K562 (cell line): ENCODE data around the gene BEST2. TPM values are rescaled to one million over a fixed set of nuclear protein-coding genes. Genes with fewer than 3 reads are reported as not detected.

Source experiments
- ATAC-seq: fragments of 200-7000 bp; cut with Tn5 transposase; 3 replicates; pipeline ENCODE4 v1.9.1; 2020; ENCODE audit warnings: moderate library complexity
- BruUV-seq: library from RNA; stranded (reverse); fragments of 400-500 nt; replicated peaks from 2 replicates; lab custom pipeline; 2021; lab: Mats Ljungman, UMichigan
- CTCF ChIA-PET: fragments of 300-600 bp; formaldehyde crosslinking; extraction: SDS; loops from one replicate; lab custom pipeline; 2021; ENCODE audit warnings: low intra/inter-chr PET ratio; lab: Yijun Ruan, JAX
- POLR2A ChIA-PET: fragments of 300-600, 350-650 bp; sonication (Branson Sonifier 250); formaldehyde crosslinking; extraction: SDS; loops from one replicate; lab custom pipeline; 2021; ENCODE audit warnings: antibody characterized with exemption, inconsistent platforms; lab: Yijun Ruan, JAX
- DNase-seq, 4 experiments: peaks; one replicate each; pipeline versions ENCODE4 v3.0.0 to v3.0.0-alpha.2; 2011 to 2018; ENCODE audit warnings: low spot score in 3 of 4, mixed read lengths in 3 of 4; ENCODE audit errors: extremely low read depth in 1 of 4
- FAIRE-seq: peaks from 2 replicates; lab custom pipeline; 2011; peaks lifted over from hg19 to GRCh38; lab: Jason Lieb, UNC
- H2AFZ ChIP-seq: 2 replicates; pipeline ENCODE4 v1.6.0; 2011; ENCODE audit warnings: low read depth, low read length, control low read depth, inconsistent platforms
- H3K27ac ChIP-seq: fragments of 200-600 bp; 3 replicates; pipeline ENCODE4 v1.8.0; 2011; ENCODE audit warnings: low read depth, mild to moderate bottlenecking, control low read depth, inconsistent platforms, low read length, moderate library complexity, mixed read lengths; ENCODE audit errors: extremely low read depth
- H3K27me3 ChIP-seq, 2 experiments: fragments of 300-600 bp in 1 of 2; 2 replicates in 1 of 2; 3 replicates in 1 of 2; pipeline versions ENCODE4 v1.6.0 to v1.8.0; 2011; ENCODE audit warnings: inconsistent platforms in 2 of 2, low read length in 2 of 2, mild to moderate bottlenecking in 1 of 2, mixed read lengths in 1 of 2, moderate library complexity in 1 of 2; ENCODE audit not compliant: control insufficient read depth in 2 of 2, insufficient read depth in 2 of 2
- H3K36me3 ChIP-seq: fragments of 300-600 bp; 3 replicates; pipeline ENCODE4 v1.8.0; 2011; ENCODE audit warnings: mild to moderate bottlenecking, low read length, inconsistent platforms; ENCODE audit not compliant: control insufficient read depth, insufficient read depth
- H3K4me1 ChIP-seq, 2 experiments: fragments of 200-600 bp in 1 of 2; replicated peaks in 1 of 2; 2 replicates in 1 of 2; 3 replicates in 1 of 2; pipeline versions ENCODE4 v1.5.1 to v1.8.0; 2011; ENCODE audit warnings: inconsistent platforms in 2 of 2, low read length in 2 of 2, mild to moderate bottlenecking in 1 of 2, mixed read lengths in 1 of 2, moderate library complexity in 1 of 2; ENCODE audit not compliant: control insufficient read depth in 2 of 2, insufficient read depth in 2 of 2
- H3K4me2 ChIP-seq: 2 replicates; pipeline ENCODE4 v1.6.1; 2011; ENCODE audit warnings: low read length, control low read depth, inconsistent platforms, mixed read lengths; ENCODE audit not compliant: insufficient read depth
- H3K4me3 ChIP-seq: fragments of 200-600 bp; sonication (generic), shearing (Covaris generic); 2 replicates; pipeline ENCODE4 v1.5.1; 2016; ENCODE audit warnings: control low read depth, inconsistent platforms
- H3K79me2 ChIP-seq: fragments of 200-600 bp; 3 replicates; pipeline ENCODE4 v1.8.0; 2011; ENCODE audit warnings: low read length, inconsistent platforms; ENCODE audit not compliant: control insufficient read depth, insufficient read depth
- H3K9ac ChIP-seq, 2 experiments: 2 replicates each; pipeline versions ENCODE4 v1.6.0 to v1.6.1; 2011; ENCODE audit warnings: low read depth in 2 of 2, low read length in 2 of 2, control low read depth in 1 of 2, inconsistent platforms in 1 of 2, mild to moderate bottlenecking in 1 of 2, mixed read lengths in 1 of 2; ENCODE audit not compliant: insufficient read depth in 1 of 2
- H3K9me1 ChIP-seq: one replicate; pipeline ENCODE4 v1.6.0; 2011; ENCODE audit warnings: inconsistent platforms, mild to moderate bottlenecking, low read length, moderate library complexity; ENCODE audit not compliant: control insufficient read depth, insufficient read depth
- H3K9me3 ChIP-seq: replicated peaks from 2 replicates; pipeline ENCODE4 v1.5.1; 2011; ENCODE audit warnings: low read depth, low read length, inconsistent platforms; ENCODE audit not compliant: control insufficient read depth, insufficient read depth
- H4K20me1 ChIP-seq: replicated peaks from 2 replicates; pipeline ENCODE4 v1.6.1; 2011; ENCODE audit warnings: low read length, inconsistent platforms, mixed read lengths; ENCODE audit not compliant: control insufficient read depth, insufficient read depth
- ADNP ChIP-seq: fragments of 200-800 bp; sonication (Bioruptor generic); IDR thresholded peaks from 2 replicates; pipeline ENCODE4 v1.6.1; 2016; ENCODE audit warnings: missing genetic modification characterization, missing compliant biosample characterization
- COPS2 ChIP-seq: fragments of 450-650 bp; conservative IDR thresholded peaks from 2 replicates; pipeline ENCODE4 v1.6.1; 2016; ENCODE audit warnings: mild to moderate bottlenecking, moderate library complexity
- FOXA3 ChIP-seq, 2 experiments: fragments of 450-650 bp in 1 of 2; sonication (generic) in 1 of 2; formaldehyde crosslinking; IDR thresholded peaks in 1 of 2; conservative IDR thresholded peaks in 1 of 2; 2 replicates each; pipeline versions ENCODE4 v1.4.0 to v1.8.0; 2020 to 2022; ENCODE audit warnings: mild to moderate bottlenecking in 2 of 2, missing genetic modification reagents in 1 of 2
- HDAC1 ChIP-seq, 2 experiments: fragments of 450-650 bp; IDR thresholded peaks; 2 replicates each; pipeline ENCODE4 v1.6.1; 2016 to 2017; ENCODE audit warnings: inconsistent platforms in 1 of 2, mild to moderate bottlenecking in 1 of 2, moderate library complexity in 1 of 2
- MBD1 ChIP-seq: fragments of 250-450 bp; sonication (Bioruptor Pico); IDR thresholded peaks from 2 replicates; pipeline ENCODE4 v1.8.0; 2022; ENCODE audit warnings: inconsistent platforms
- MTF1 ChIP-seq: fragments of 250-450 bp; sonication (Bioruptor Pico); IDR thresholded peaks from 2 replicates; pipeline ENCODE4 v1.9.0; 2021; ENCODE audit warnings: moderate library complexity, mild to moderate bottlenecking, inconsistent platforms, borderline replicate concordance
- NKRF ChIP-seq: fragments of 450-650 bp; IDR thresholded peaks from 2 replicates; pipeline ENCODE4 v1.6.1; 2016; ENCODE audit warnings: borderline replicate concordance
- PATZ1 ChIP-seq: fragments of 250-450 bp; sonication (Bioruptor Pico); IDR thresholded peaks from 2 replicates; pipeline ENCODE4 v1.5.0; 2020; ENCODE audit warnings: mild to moderate bottlenecking, borderline replicate concordance
- RBFOX2 ChIP-seq: fragments of 200-400 bp; formaldehyde crosslinking; IDR thresholded peaks from 2 replicates; pipeline ENCODE4 v1.6.1; 2017; ENCODE audit warnings: low read depth, mild to moderate bottlenecking, low read length, moderate library complexity
- ZNF175 ChIP-seq: fragments of 200-800 bp; sonication (Bioruptor generic); IDR thresholded peaks from 2 replicates; pipeline ENCODE4 v1.6.1; 2016; ENCODE audit warnings: low read depth, mild to moderate bottlenecking, missing genetic modification characterization, missing compliant biosample characterization
- ZNF263 ChIP-seq: sonication (generic); formaldehyde crosslinking; IDR thresholded peaks from 2 replicates; pipeline ENCODE4 v1.8.0; 2022; ENCODE audit warnings: mild to moderate bottlenecking, missing genetic modification reagents, borderline replicate concordance
- ZSCAN32 ChIP-seq: fragments of 450-650 bp; formaldehyde crosslinking; IDR thresholded peaks from 2 replicates; pipeline ENCODE4 v1.4.0; 2020; ENCODE audit warnings: mild to moderate bottlenecking, moderate library complexity
- WGBS: fragments of 100-300 bp; shearing (Covaris generic); methylation state at CpG from one replicate; pipeline ENCODE4 v1.1.6; 2016; ENCODE audit warnings: low coverage, mixed read lengths; ENCODE audit not compliant: insufficient coverage; ENCODE audit errors: missing lambda C conversion rate; 5-methylcytosine and 5-hydroxymethylcytosine counted together
- in situ Hi-C: fragments of 300-500 bp; cut with MboI; formaldehyde crosslinking; loops from 4 replicates; pipeline ENCODE4 v1.15.0; 2018; ENCODE audit warnings: inconsistent platforms, mixed read lengths
- intact Hi-C: fragments of 100-400 bp; cut with micrococcal nuclease; formaldehyde crosslinking; loops from 2 replicates; pipeline ENCODE4 v1.14.2; 2022
- polyA plus RNA-seq, 8 experiments: library from polyadenylated mRNA; depleted of rRNA in 4 of 8; stranded (reverse) in 5 of 8; unstranded in 3 of 8; fragments of >200 nt; fragmentation: Nextera tagmentation in 2 of 8; fragmentation: Illumina TruSeq in 1 of 8; extraction: Ambion mirVana in 2 of 8; extraction: Trizol in 1 of 8; gene quantifications; 2 replicates each; pipeline versions ENCODE4 v1.2.1 to v1.2.3, GENCODE V29; 2011 to 2014; ENCODE audit warnings: inconsistent platforms in 1 of 8, missing spikeins in 1 of 8
- total RNA-seq, 7 experiments: library from RNA; depleted of rRNA in 6 of 7; stranded (reverse); fragments of >200 nt in 6 of 7; fragmentation: Illumina TruSeq in 2 of 7; extraction: Trizol in 2 of 7; gene quantifications; 2 replicates each; pipeline versions ENCODE4 v1.2.1 to v1.2.3, GENCODE V29; 2011 to 2021; ENCODE audit warnings: low replicate concordance in 1 of 7

BEST2 gene
- total and polyA plus RNA-seq, 9 of the 15 experiments (the other 6 are each of a cell fraction or from before 2014, with no cell fraction given): not detected

- Histone ChIP-seq H3K79me2 (peaks cover 71% of the 10 kb centered on the region), H3K9me1 (peaks cover 3% of the 10 kb centered on the region), H3K4me3 (peak overlapping the region; percentile 82), H3K27me3 (no peaks in the 10 kb centered on the region), H3K4me2 (peak overlapping the region; percentile 92), H2AFZ (no peak overlapping the region), H3K9ac (peak overlapping the region; percentile 89 to 99), H3K9me3 (no peaks in the 10 kb centered on the region), H4K20me1 (peaks cover 17% of the 10 kb centered on the region; the same call in 1 of the 2 replicates), H3K4me1 (peaks cover 10 to 47% of the 10 kb centered on the region in 2 experiments; a peak in 3 of 5 replicates), H3K27ac (peak overlapping the region; percentile 87), H3K36me3 (peaks cover 38% of the 10 kb centered on the region)
- ChIA-PET CTCF (no interaction called here), POLR2A (interaction anchor here (0.5 to 4.4 kb wide), 12 partner anchors 11 to 1362 kb away, joined by 3 to 50 read pairs (median 4); partner anchors contain the start of genes DHPS, GCDH, GET3 and JUNB)
- ATAC-seq (peak; percentile 74), FAIRE-seq (no peak), DNase-seq (peak; percentile 83 to 90 (median 88))
- in situ Hi-C loops: no loop called here
- no TSS peak for BruUV-seq
- intact Hi-C loops: no loop called here
- WGBS: under 1% methylated on average over 46 of the region's 65 CpGs
- no peak for TF ChIP-seq ADNP (tag)
- no peak for TF ChIP-seq COPS2
- TF ChIP-seq ZNF175: peak; percentile 79
- no peak for TF ChIP-seq MBD1
- no peak for TF ChIP-seq FOXA3 (CRISPR knock-in tag; conservative IDR thresholded peaks at IDR 0.05 in 1 of 2, IDR thresholded peaks at IDR 0.05 in 1 of 2)
- TF ChIP-seq HDAC1 (IDR thresholded peaks at IDR 0.05): peak in 1 of 2 experiments; percentile 54; a peak in 2 of 4 replicates
- peak; percentile 87; the same call in 1 of the 2 replicates for TF ChIP-seq RBFOX2
- no peak for TF ChIP-seq MTF1 (CRISPR knock-in tag)
- no peak for TF ChIP-seq ZNF263 (CRISPR knock-in tag)
- TF ChIP-seq PATZ1 (CRISPR knock-in tag): no peak
- no peak; the same call in 1 of the 2 replicates for TF ChIP-seq NKRF
- TF ChIP-seq ZSCAN32 (CRISPR knock-in tag): no peak
These were observed 29.7 kb upstream of the BEST2 start for GRCh38 chr19:12721656-12722565.
